K562 (cell line): Measurements from ENCODE around the gene DKK1. TPM values are rescaled to one million over a fixed set of nuclear protein-coding genes. Genes with fewer than 3 reads are reported as not detected.

Source experiments
- ATAC-seq: fragments of 200-7000 bp; cut with Tn5 transposase; 3 replicates; pipeline ENCODE4 v1.9.1; 2020; ENCODE audit warnings: moderate library complexity
- BruUV-seq: library from RNA; stranded (reverse); fragments of 400-500 nt; replicated peaks from 2 replicates; lab custom pipeline; 2021; lab: Mats Ljungman, UMichigan
- CTCF ChIA-PET: fragments of 300-600 bp; formaldehyde crosslinking; extraction: SDS; loops from one replicate; lab custom pipeline; 2021; ENCODE audit warnings: low intra/inter-chr PET ratio; lab: Yijun Ruan, JAX
- POLR2A ChIA-PET: fragments of 300-600, 350-650 bp; sonication (Branson Sonifier 250); formaldehyde crosslinking; extraction: SDS; loops from one replicate; lab custom pipeline; 2021; ENCODE audit warnings: antibody characterized with exemption, inconsistent platforms; lab: Yijun Ruan, JAX
- DNase-seq, 4 experiments: peaks; one replicate each; pipeline versions ENCODE4 v3.0.0 to v3.0.0-alpha.2; 2011 to 2018; ENCODE audit warnings: low spot score in 3 of 4, mixed read lengths in 3 of 4; ENCODE audit errors: extremely low read depth in 1 of 4
- FAIRE-seq: peaks from 2 replicates; lab custom pipeline; 2011; peaks lifted over from hg19 to GRCh38; lab: Jason Lieb, UNC
- H2AFZ ChIP-seq: 2 replicates; pipeline ENCODE4 v1.6.0; 2011; ENCODE audit warnings: low read depth, low read length, control low read depth, inconsistent platforms
- H3K27ac ChIP-seq: fragments of 200-600 bp; 3 replicates; pipeline ENCODE4 v1.8.0; 2011; ENCODE audit warnings: low read depth, mild to moderate bottlenecking, control low read depth, inconsistent platforms, low read length, moderate library complexity, mixed read lengths; ENCODE audit errors: extremely low read depth
- H3K27me3 ChIP-seq, 2 experiments: fragments of 300-600 bp in 1 of 2; 2 replicates in 1 of 2; 3 replicates in 1 of 2; pipeline versions ENCODE4 v1.6.0 to v1.8.0; 2011; ENCODE audit warnings: inconsistent platforms in 2 of 2, low read length in 2 of 2, mild to moderate bottlenecking in 1 of 2, mixed read lengths in 1 of 2, moderate library complexity in 1 of 2; ENCODE audit not compliant: control insufficient read depth in 2 of 2, insufficient read depth in 2 of 2
- H3K36me3 ChIP-seq: fragments of 300-600 bp; 3 replicates; pipeline ENCODE4 v1.8.0; 2011; ENCODE audit warnings: mild to moderate bottlenecking, low read length, inconsistent platforms; ENCODE audit not compliant: control insufficient read depth, insufficient read depth
- H3K4me1 ChIP-seq, 2 experiments: fragments of 200-600 bp in 1 of 2; replicated peaks in 1 of 2; 2 replicates in 1 of 2; 3 replicates in 1 of 2; pipeline versions ENCODE4 v1.5.1 to v1.8.0; 2011; ENCODE audit warnings: inconsistent platforms in 2 of 2, low read length in 2 of 2, mild to moderate bottlenecking in 1 of 2, mixed read lengths in 1 of 2, moderate library complexity in 1 of 2; ENCODE audit not compliant: control insufficient read depth in 2 of 2, insufficient read depth in 2 of 2
- H3K4me2 ChIP-seq: 2 replicates; pipeline ENCODE4 v1.6.1; 2011; ENCODE audit warnings: low read length, control low read depth, inconsistent platforms, mixed read lengths; ENCODE audit not compliant: insufficient read depth
- H3K4me3 ChIP-seq: fragments of 200-600 bp; sonication (generic), shearing (Covaris generic); 2 replicates; pipeline ENCODE4 v1.5.1; 2016; ENCODE audit warnings: control low read depth, inconsistent platforms
- H3K79me2 ChIP-seq: fragments of 200-600 bp; 3 replicates; pipeline ENCODE4 v1.8.0; 2011; ENCODE audit warnings: low read length, inconsistent platforms; ENCODE audit not compliant: control insufficient read depth, insufficient read depth
- H3K9ac ChIP-seq, 2 experiments: 2 replicates each; pipeline versions ENCODE4 v1.6.0 to v1.6.1; 2011; ENCODE audit warnings: low read depth in 2 of 2, low read length in 2 of 2, control low read depth in 1 of 2, inconsistent platforms in 1 of 2, mild to moderate bottlenecking in 1 of 2, mixed read lengths in 1 of 2; ENCODE audit not compliant: insufficient read depth in 1 of 2
- H3K9me1 ChIP-seq: one replicate; pipeline ENCODE4 v1.6.0; 2011; ENCODE audit warnings: inconsistent platforms, mild to moderate bottlenecking, low read length, moderate library complexity; ENCODE audit not compliant: control insufficient read depth, insufficient read depth
- H3K9me3 ChIP-seq: replicated peaks from 2 replicates; pipeline ENCODE4 v1.5.1; 2011; ENCODE audit warnings: low read depth, low read length, inconsistent platforms; ENCODE audit not compliant: control insufficient read depth, insufficient read depth
- H4K20me1 ChIP-seq: replicated peaks from 2 replicates; pipeline ENCODE4 v1.6.1; 2011; ENCODE audit warnings: low read length, inconsistent platforms, mixed read lengths; ENCODE audit not compliant: control insufficient read depth, insufficient read depth
- BRF2 ChIP-seq: IDR thresholded peaks from 3 replicates; pipeline ENCODE4 v1.6.1; 2011; ENCODE audit warnings: borderline replicate concordance, mild to moderate bottlenecking; ENCODE audit not compliant: insufficient read length, insufficient read depth
- NFIC ChIP-seq: fragments of 450-650 bp; IDR thresholded peaks from 2 replicates; pipeline ENCODE4 v1.6.1; 2017; ENCODE audit warnings: mild to moderate bottlenecking, inconsistent platforms
- NR1H2 ChIP-seq: sonication (generic); formaldehyde crosslinking; IDR thresholded peaks from 2 replicates; pipeline ENCODE4 v1.4.0; 2020; ENCODE audit warnings: mild to moderate bottlenecking, missing genetic modification reagents
- PCBP2 ChIP-seq: fragments of 200-400 bp; formaldehyde crosslinking; IDR thresholded peaks from 2 replicates; pipeline ENCODE4 v1.6.1; 2018; ENCODE audit warnings: low read length, low read depth, mild to moderate bottlenecking, moderate library complexity; ENCODE audit not compliant: poor library complexity, severe bottlenecking
- ZNF347 ChIP-seq: fragments of 450-650 bp; formaldehyde crosslinking; IDR thresholded peaks from 2 replicates; pipeline ENCODE4 v1.4.0; 2020; ENCODE audit warnings: low read depth, mild to moderate bottlenecking, moderate library complexity
- WGBS: fragments of 100-300 bp; shearing (Covaris generic); methylation state at CpG from one replicate; pipeline ENCODE4 v1.1.6; 2016; ENCODE audit warnings: low coverage, mixed read lengths; ENCODE audit not compliant: insufficient coverage; ENCODE audit errors: missing lambda C conversion rate; 5-methylcytosine and 5-hydroxymethylcytosine counted together
- in situ Hi-C: fragments of 300-500 bp; cut with MboI; formaldehyde crosslinking; loops from 4 replicates; pipeline ENCODE4 v1.15.0; 2018; ENCODE audit warnings: inconsistent platforms, mixed read lengths
- intact Hi-C: fragments of 100-400 bp; cut with micrococcal nuclease; formaldehyde crosslinking; loops from 2 replicates; pipeline ENCODE4 v1.14.2; 2022
- polyA plus RNA-seq, 8 experiments: library from polyadenylated mRNA; depleted of rRNA in 4 of 8; stranded (reverse) in 5 of 8; unstranded in 3 of 8; fragments of >200 nt; fragmentation: Nextera tagmentation in 2 of 8; fragmentation: Illumina TruSeq in 1 of 8; extraction: Ambion mirVana in 2 of 8; extraction: Trizol in 1 of 8; gene quantifications; 2 replicates each; pipeline versions ENCODE4 v1.2.1 to v1.2.3, GENCODE V29; 2011 to 2014; ENCODE audit warnings: inconsistent platforms in 1 of 8, missing spikeins in 1 of 8
- total RNA-seq, 7 experiments: library from RNA; depleted of rRNA in 6 of 7; stranded (reverse); fragments of >200 nt in 6 of 7; fragmentation: Illumina TruSeq in 2 of 7; extraction: Trizol in 2 of 7; gene quantifications; 2 replicates each; pipeline versions ENCODE4 v1.2.1 to v1.2.3, GENCODE V29; 2011 to 2021; ENCODE audit warnings: low replicate concordance in 1 of 7

Gene DKK1
- total and polyA plus RNA-seq, 9 of the 15 experiments (the other 6 are each of a cell fraction or from before 2014, with no cell fraction given): 0.13 TPM; not detected in 8

- DNase-seq: no peak
- no peaks in the 10 kb centered on the region for H3K4me1 ChIP-seq
- H3K9me1 ChIP-seq: no peaks in the 10 kb centered on the region
- no peak overlapping the region for H3K4me3 ChIP-seq
- no peaks in the 10 kb centered on the region; the same call in none of the 2 replicates for H3K9me3 ChIP-seq
- WGBS: 3% methylated on average over 4 of the region's 4 CpGs
- ChIA-PET POLR2A (no interaction called here), CTCF (no interaction called here)
- in situ Hi-C loops: no loop called here
- TF ChIP-seq NR1H2 (CRISPR knock-in tag) (no peak), NFIC (no peak), PCBP2 (no peak), ZNF347 (CRISPR knock-in tag) (no peak), BRF2 (no peak)
- no peaks in the 10 kb centered on the region for H3K27me3 ChIP-seq
- no peaks in the 10 kb centered on the region for H4K20me1 ChIP-seq
- no peak for ATAC-seq
- no peak overlapping the region for H3K9ac ChIP-seq
- no peak overlapping the region for H3K27ac ChIP-seq
- H3K79me2 ChIP-seq: no peaks in the 10 kb centered on the region
- H3K36me3 ChIP-seq: no peaks in the 10 kb centered on the region
- H3K4me2 ChIP-seq: no peak overlapping the region
- FAIRE-seq: no peak
- H2AFZ ChIP-seq: no peak overlapping the region
- intact Hi-C loops: no loop called here
- no TSS peak for BruUV-seq
Measured at GRCh38 chr10:52297747-52298146, 16.3 kb upstream of the DKK1 start.
